Heart left ventricle (tissue), 16 donors: ENCODE data around the gene PIK3R1. TPM values are rescaled to one million over a fixed set of nuclear protein-coding genes. Genes with fewer than 3 reads are reported as not detected.

Source experiments
- ATAC-seq, 4 donors: fragments of 200-7000 bp; cut with Tn5 transposase; one replicate each; pipeline ENCODE4 v1.9.1; 2020 to 2022; ENCODE audit warnings: moderate library complexity in 4 of 4, mild to moderate bottlenecking in 3 of 4, moderate number of reproducible peaks in 1 of 4
- DNase-seq, 5 donors: peaks; one replicate each; pipeline ENCODE4 v3.0.0-alpha.2; 2020
- H3K27ac ChIP-seq, 12 donors: fragments of 200-600 bp; sonication (generic) in 4 of 12; one replicate each; pipeline versions ENCODE4 v1.5.0 to v1.8.0; 2016 to 2022; ENCODE audit warnings: mild to moderate bottlenecking in 2 of 12
- H3K27me3 ChIP-seq, 9 donors: fragments of 200-600 bp; sonication (generic) in 2 of 9; one replicate each; pipeline versions ENCODE4 v1.5.1 to v1.8.0; 2016 to 2022; ENCODE audit warnings: mild to moderate bottlenecking in 3 of 9
- H3K36me3 ChIP-seq, 9 donors: fragments of 200-600 bp; sonication (generic) in 2 of 9; one replicate each; pipeline versions ENCODE4 v1.5.0 to v1.8.0; 2018 to 2022; ENCODE audit warnings: mild to moderate bottlenecking in 2 of 9
- H3K4me1 ChIP-seq, 12 donors: fragments of 200-600 bp; sonication (generic) in 4 of 12; one replicate each; pipeline versions ENCODE4 v1.5.0 to v1.8.0; 2016 to 2022; ENCODE audit warnings: mild to moderate bottlenecking in 3 of 12
- H3K4me3 ChIP-seq, 12 donors: fragments of 200-600 bp; sonication (generic) in 4 of 12; one replicate each; pipeline versions ENCODE4 v1.5.0 to v1.8.0; 2017 to 2022; ENCODE audit warnings: mild to moderate bottlenecking in 9 of 12, moderate library complexity in 4 of 12
- H3K9me3 ChIP-seq, 12 donors: fragments of 200-600 bp; sonication (generic) in 4 of 12; one replicate each; pipeline versions ENCODE4 v1.5.0 to v1.8.0; 2016 to 2022; ENCODE audit warnings: mild to moderate bottlenecking in 1 of 12
- CTCF ChIP-seq, 12 donors: fragments of 200-600 bp; sonication (generic) in 4 of 12; IDR thresholded peaks; one replicate each; pipeline versions ENCODE4 v1.5.0 to v1.8.0; 2018 to 2022; ENCODE audit warnings: antibody characterized with exemption in 12 of 12, mild to moderate bottlenecking in 5 of 12
- POLR2A ChIP-seq, 2 donors: fragments of 450-650 bp; IDR thresholded peaks; one replicate each; pipeline ENCODE4 v1.6.1; 2017; ENCODE audit warnings: antibody characterized with exemption in 2 of 2, mild to moderate bottlenecking in 2 of 2, moderate library complexity in 2 of 2
- WGBS, 4 donors: extraction: QIAGEN DNeasy Blood & Tissue Kit in 2 of 4; methylation state at CpG; one replicate each; pipeline versions ENCODE4 v1.1.5 to v1.1.7; 2013 to 2018; 5-methylcytosine and 5-hydroxymethylcytosine counted together
- intact Hi-C, 10 donors: fragments of 100-400 bp; cut with DNase I; formaldehyde crosslinking; loops; one replicate each; pipeline versions ENCODE4 v1.11.1 to v1.14.2; 2022
- polyA plus RNA-seq, 2 donors: library from polyadenylated mRNA; stranded (reverse); fragments of 200-250 nt; gene quantifications; one replicate each; pipeline ENCODE4 v1.2.3, GENCODE V29; 2013
- total RNA-seq, 9 donors: library from RNA; depleted of rRNA in 2 of 9; stranded (reverse); fragments of >200 nt in 2 of 9; fragmentation: NEBNext Ultra II Directional in 3 of 9; extraction: Animal tissue kit (Norgen Biotek cat#: 25700) in 3 of 9; gene quantifications; one replicate each; pipeline versions ENCODE4 v1.1.0 to v1.2.4, GENCODE V29; 2016 to 2023
- donor health status: ischemic (EF 13 %, LVEDD 7.1; RV severe dilation, severe dysfunction).
- donor health status: healthy with polysubstance abuse.
- donor health status: DM: no; HTN: yes; CAD: no.
- donor health status: DM: no; HTN: no; CAD: no.
- donor health status: ischemic (EF 25% LVEDD 6.9; RV normal size, moderate dysfunction).
- donor health status: ischemic (EF 25% LVEDD 5.7; RV mildly dilated, moderate dysfunction).
- donor health status: healthy.
- donor health status: DM: yes; HTN: yes; CAD: no.
- donor health status: ischemic (EF 35%, LVEDD 5.7; RV mildly dilated, moderate dysfunction).
- donor health status: nonischemic (EF 11% LVEDD 7.7; RV severe dilation, severe dysfunction).
- donor health status: DM: yes; HTN: yes; CAD: no.
- donor health status: PGD.
- donor health status: ischemic (EF 29% LVEDD 5.4; RV normal size, mild dysfunction).
- donor health status: nonischemic (EF 23%, LVEDD 6.1; RV moderate dilation, normal function).

PIK3R1 gene
- total and polyA plus RNA-seq, 11 donors: 16.3 to 221 (median 102) TPM

- peak in 1 of 5 donors; percentile 34 for DNase-seq
- intact Hi-C loops: no loop called here
- 58 to 68% (median 63%) methylated on average over 4 of the region's 4 CpGs for WGBS, 4 donors
- Histone ChIP-seq H3K4me3 (no peak overlapping the region), H3K27ac (peak overlapping the region in 1 of 12 donors; percentile 12), H3K27me3 (no peaks in the 10 kb centered on the region), H3K9me3 (no peaks in the 10 kb centered on the region), H3K4me1 (peaks cover 0 to 17% (median 4%) of the 10 kb centered on the region in 12 donors), H3K36me3 (peaks cover 0 to 28% (median 17%) of the 10 kb centered on the region in 9 donors)
- TF ChIP-seq CTCF (IDR thresholded peaks at IDR 0.05) (no peak), POLR2A (IDR thresholded peaks at IDR 0.05) (no peak)
- ATAC-seq: peak in 2 of 4 donors; percentile 61 to 73
Observed at GRCh38 chr5:68303754-68304420, 88.3 kb downstream of the PIK3R1 start.

- intact Hi-C loops: no loop called here
- 83 to 85% (median 84%) methylated on average over 3 of the region's 3 CpGs for WGBS, 4 donors
Observed at GRCh38 chr5:68304421-68305052, 89.0 kb downstream of the PIK3R1 start.

GRCh38 chr5:68305223-68305870 is 89.8 kb downstream of the PIK3R1 start:
- DNase-seq: no peak
- no peak for ATAC-seq
- peaks cover 0 to 14% (median 3%) of the 10 kb centered on the region in 9 donors for H3K36me3 ChIP-seq
- TF ChIP-seq POLR2A (IDR thresholded peaks at IDR 0.05): no peak
- TF ChIP-seq CTCF (IDR thresholded peaks at IDR 0.05): no peak
- WGBS, 4 donors: 21 to 31% (median 24%) methylated on average over 1 of the region's 1 CpG
- no peak overlapping the region for H3K4me3 ChIP-seq
- H3K9me3 ChIP-seq: no peaks in the 10 kb centered on the region
- H3K27ac ChIP-seq: no peak overlapping the region
- intact Hi-C loops: no loop called here
- no peaks in the 10 kb centered on the region for H3K27me3 ChIP-seq
- H3K4me1 ChIP-seq: peaks cover 0 to 12% (median 2%) of the 10 kb centered on the region in 12 donors

More at GRCh38 chr5:68304421-68305052, 89.0 kb downstream of the PIK3R1 start:
- peaks cover 0 to 22% (median 11%) of the 10 kb centered on the region in 9 donors for H3K36me3 ChIP-seq
- DNase-seq: no peak
- ATAC-seq: no peak
- no peaks in the 10 kb centered on the region for H3K27me3 ChIP-seq
- no peak overlapping the region for H3K27ac ChIP-seq
- H3K9me3 ChIP-seq: no peaks in the 10 kb centered on the region
- TF ChIP-seq CTCF (IDR thresholded peaks at IDR 0.05) (no peak), POLR2A (IDR thresholded peaks at IDR 0.05) (no peak)
- no peak overlapping the region for H3K4me3 ChIP-seq
- H3K4me1 ChIP-seq: peaks cover 0 to 12% (median 2%) of the 10 kb centered on the region in 12 donors
